GM10248 (cell line): Measurements from ENCODE around the gene MARCHF3.
A peak's percentile ranks its signal among the peaks of the same experiment; 100 is the strongest.

Source experiments
- CTCF ChIA-PET: fragments of 300-600 bp; sonication (Branson Sonifier 250); formaldehyde crosslinking; extraction: SDS; loops from one replicate; lab custom pipeline; 2021; ENCODE audit warnings: antibody characterized with exemption; lab: Yijun Ruan, JAX
- POLR2A ChIA-PET: fragments of 350-650 bp; sonication (Branson Sonifier 250); formaldehyde crosslinking; extraction: SDS; loops from one replicate; lab custom pipeline; 2020; ENCODE audit warnings: antibody characterized with exemption; lab: Yijun Ruan, JAX
- DNase-seq: peaks from one replicate; pipeline ENCODE4 v3.0.0; 2012; ENCODE audit errors: extremely low spot score
- CTCF ChIP-seq: IDR thresholded peaks from 2 replicates; pipeline ENCODE4 v1.5.1; 2012; ENCODE audit warnings: mild to moderate bottlenecking, low read depth; ENCODE audit errors: extremely low read depth, missing control alignments, control extremely low read depth

Gene MARCHF3

GRCh38 chr5:127053049-127053448 lies 22.7 kb upstream of the MARCHF3 start:
- ChIA-PET CTCF (no interaction called here), POLR2A (no interaction called here)
- no peak for DNase-seq
- TF ChIP-seq CTCF, result no peak

GRCh38 chr5:127051591-127051990 lies 21.2 kb upstream of the MARCHF3 start:
- no peak for TF ChIP-seq CTCF
- CTCF ChIA-PET, result interaction anchor here (1.0 kb wide), 1 partner anchor 13 kb away, joined by 3 read pairs; no protein-coding TSS in a partner anchor
- POLR2A ChIA-PET, result no interaction called here
- no peak for DNase-seq

- no peak for TF ChIP-seq CTCF
- no peak for DNase-seq
- ChIA-PET CTCF (interaction anchor here (0.7 to 1.2 kb wide), 5 partner anchors 9 to 209 kb away, joined by 3 to 9 read pairs (median 3); no protein-coding TSS in a partner anchor), POLR2A (no interaction called here)
Measured at GRCh38 chr5:127046343-127047072, 16.1 kb upstream of the MARCHF3 start.

GRCh38 chr5:127042593-127042992 lies 12.2 kb upstream of the MARCHF3 start:
- POLR2A ChIA-PET, result no interaction called here
- TF ChIP-seq CTCF, result peak; percentile 22
- CTCF ChIA-PET, result interaction anchor here (3.2 kb wide), 1 partner anchor 14 kb away, joined by 9 read pairs; no protein-coding TSS in a partner anchor
- DNase-seq, result no peak

GRCh38 chr5:127041571-127041970 lies 11.2 kb upstream of the MARCHF3 start:
- CTCF ChIA-PET, result interaction anchor here (1.9 kb wide), 1 partner anchor 10 kb away, joined by 6 read pairs; the partner anchor contains the start of gene MARCHF3
- POLR2A ChIA-PET, result no interaction called here
- DNase-seq, result no peak
- TF ChIP-seq CTCF, result no peak

GRCh38 chr5:127040796-127041520 lies 10.6 kb upstream of the MARCHF3 start:
- CTCF ChIA-PET, result interaction anchor here (1.9 kb wide), 1 partner anchor 10 kb away, joined by 6 read pairs; the partner anchor contains the start of gene MARCHF3
- POLR2A ChIA-PET, result no interaction called here
- DNase-seq, result no peak
- no peak for TF ChIP-seq CTCF
